Endothelial cell of umbilical vein (primary cell): ENCODE data around the gene CASKIN2. TPM values are rescaled to one million over a fixed set of nuclear protein-coding genes. Genes with fewer than 3 reads are reported as not detected.

Source experiments
- BruUV-seq: library from RNA; stranded (reverse); fragments of 400-500 nt; replicated peaks from 2 replicates; lab custom pipeline; 2021; lab: Mats Ljungman, UMichigan
- CTCF ChIA-PET: fragments of 300-600, 350-600 bp; sonication (Branson Sonifier 250); formaldehyde crosslinking; loops from one replicate; lab custom pipeline; 2021; ENCODE audit warnings: antibody characterized with exemption, inconsistent platforms; lab: Charles Lee
- POLR2A ChIA-PET: fragments of 300-600, 350-600 bp; sonication (Branson Sonifier 250); formaldehyde crosslinking; loops from one replicate; lab custom pipeline; 2021; ENCODE audit warnings: antibody characterized with exemption, inconsistent platforms; lab: Charles Lee
- DNase-seq: peaks from one replicate; pipeline ENCODE4 v3.0.0-alpha.2; 2011; ENCODE audit warnings: low read depth, low spot score
- FAIRE-seq: peaks from 2 replicates; lab custom pipeline; 2011; peaks lifted over from hg19 to GRCh38; lab: Jason Lieb, UNC
- H2AFZ ChIP-seq: 2 replicates; pipeline ENCODE4 v1.6.0; 2012; ENCODE audit warnings: low read depth, low read length, control low read depth, inconsistent platforms
- H3K27ac ChIP-seq: 2 replicates; pipeline ENCODE4 v1.5.1; 2011; ENCODE audit warnings: low read depth, mild to moderate bottlenecking, control low read depth, low read length, moderate library complexity; ENCODE audit not compliant: insufficient read depth
- H3K27me3 ChIP-seq, 2 experiments: 2 replicates each; pipeline versions ENCODE4 v1.6.0 to v1.6.1; 2011; ENCODE audit warnings: low read length in 2 of 2, mixed read lengths in 1 of 2; ENCODE audit not compliant: control insufficient read depth in 2 of 2, insufficient read depth in 2 of 2
- H3K36me3 ChIP-seq, 2 experiments: 2 replicates in 1 of 2; 3 replicates in 1 of 2; pipeline ENCODE4 v1.5.1; 2011; ENCODE audit warnings: low read length in 2 of 2, mild to moderate bottlenecking in 1 of 2, moderate library complexity in 1 of 2; ENCODE audit not compliant: control insufficient read depth in 2 of 2, insufficient read depth in 2 of 2; ENCODE audit errors: extremely low read depth in 1 of 2
- H3K4me1 ChIP-seq: 3 replicates; pipeline ENCODE4 v1.5.1; 2011; ENCODE audit warnings: mild to moderate bottlenecking, low read length; ENCODE audit not compliant: control insufficient read depth, insufficient read depth; ENCODE audit errors: extremely low read depth
- H3K4me2 ChIP-seq: 2 replicates; pipeline ENCODE4 v1.6.1; 2011; ENCODE audit warnings: low read length, control low read depth, mixed read lengths; ENCODE audit not compliant: insufficient read depth
- H3K4me3 ChIP-seq, 3 experiments: fragments of 200-600 bp in 1 of 3; sonication (generic), shearing (Covaris generic) in 1 of 3; replicated peaks in 1 of 3; 2 replicates each; pipeline ENCODE4 v1.5.1; 2011 to 2016; ENCODE audit warnings: control low read depth in 3 of 3, low read length in 3 of 3, mild to moderate bottlenecking in 2 of 3, inconsistent platforms in 1 of 3, low read depth in 1 of 3, moderate library complexity in 1 of 3; ENCODE audit not compliant: insufficient read depth in 1 of 3
- H3K79me2 ChIP-seq: 2 replicates; pipeline ENCODE4 v1.6.0; 2012; ENCODE audit warnings: low read length, inconsistent platforms; ENCODE audit not compliant: control insufficient read depth, insufficient read depth
- H3K9ac ChIP-seq: replicated peaks from 2 replicates; pipeline ENCODE3; 2011; ENCODE audit warnings: low read length, control low read depth; ENCODE audit not compliant: insufficient read depth; ENCODE audit errors: extremely low read depth
- H3K9me1 ChIP-seq: replicated peaks from 3 replicates; pipeline ENCODE4 v1.6.0; 2011; ENCODE audit warnings: mild to moderate bottlenecking, low read length; ENCODE audit not compliant: control insufficient read depth, insufficient read depth; ENCODE audit errors: extremely low read depth
- H3K9me3 ChIP-seq: replicated peaks from 2 replicates; pipeline ENCODE4 v1.5.1; 2012; ENCODE audit warnings: low read length, inconsistent platforms; ENCODE audit not compliant: control insufficient read depth, insufficient read depth
- H4K20me1 ChIP-seq: replicated peaks from 2 replicates; pipeline ENCODE3; 2011; ENCODE audit warnings: mild to moderate bottlenecking, low read length; ENCODE audit not compliant: control insufficient read depth, insufficient read depth; ENCODE audit errors: extremely low read depth
- EZH2 ChIP-seq: IDR thresholded peaks from 2 replicates; pipeline ENCODE4 v1.6.1; 2012; ENCODE audit warnings: borderline replicate concordance, low read depth, mild to moderate bottlenecking, moderate library complexity, low read length, inconsistent platforms; ENCODE audit not compliant: severe bottlenecking
- FOS ChIP-seq: IDR thresholded peaks from 2 replicates; pipeline ENCODE4 v1.6.1; 2011; ENCODE audit warnings: mild to moderate bottlenecking, low read length, moderate library complexity, borderline replicate concordance; ENCODE audit not compliant: insufficient read depth
- GATA2 ChIP-seq: IDR thresholded peaks from 2 replicates; pipeline ENCODE4 v1.7.0; 2011; ENCODE audit warnings: low read depth, mild to moderate bottlenecking, moderate library complexity, mixed read lengths, low read length; ENCODE audit not compliant: insufficient read length, insufficient read depth
- JUN ChIP-seq: IDR thresholded peaks from 2 replicates; pipeline ENCODE4 v1.6.1; 2011; ENCODE audit warnings: borderline replicate concordance, low read depth; ENCODE audit not compliant: insufficient read length, insufficient read depth
- MYC ChIP-seq: IDR thresholded peaks from one replicate; pipeline ENCODE4 v1.6.1; 2011; ENCODE audit warnings: mild to moderate bottlenecking, low read depth, low read length
- POLR2A ChIP-seq: IDR thresholded peaks from 2 replicates; pipeline ENCODE4 v1.6.1; 2012; ENCODE audit warnings: low read depth, mild to moderate bottlenecking, control low read depth, low read length
- POLR2AphosphoS5 ChIP-seq: IDR thresholded peaks from 2 replicates; pipeline ENCODE4 v1.6.1; 2012; ENCODE audit warnings: low read depth, mild to moderate bottlenecking, control low read depth, low read length, moderate library complexity; ENCODE audit not compliant: insufficient read depth
- dilution Hi-C: fragments of 300-500 bp; cut with MboI; formaldehyde crosslinking; loops from one replicate; pipeline ENCODE4 v1.15.0; 2019; ENCODE audit warnings: low sequenced_read_pairs; ENCODE audit not compliant: extremely low pct_ligation_motif_present
- intact Hi-C: fragments of 100-400 bp; cut with micrococcal nuclease; formaldehyde crosslinking; loops from one replicate; pipeline ENCODE4 v1.10.0; 2022
- polyA plus RNA-seq, 4 experiments: library from polyadenylated mRNA; depleted of rRNA in 3 of 4; stranded (reverse) in 3 of 4; unstranded in 1 of 4; fragments of >200 nt; gene quantifications; 2 replicates each; pipeline versions ENCODE4 v1.2.1 to v1.2.3, GENCODE V29; 2011 to 2012; ENCODE audit warnings: missing spikeins in 1 of 4
- total RNA-seq: library from RNA; stranded (reverse); gene quantifications from 2 replicates; pipeline ENCODE4 v1.2.3, GENCODE V29; 2021
- TF ChIP-seq, protein P1 (sequence below): IDR thresholded peaks from 2 replicates; pipeline ENCODE4 v1.6.1; 2011; ENCODE audit not compliant: insufficient read depth, insufficient read length
- TF ChIP-seq, protein P2 (sequence below), 2 donors: IDR thresholded peaks; 1 replicate in 1 of 2; 2 replicates in 1 of 2; pipeline ENCODE4 v1.5.1; 2011; ENCODE audit warnings: low read length in 2 of 2, mild to moderate bottlenecking in 2 of 2, moderate library complexity in 2 of 2, control low read depth in 1 of 2, inconsistent platforms in 1 of 2, low read depth in 1 of 2; ENCODE audit not compliant: insufficient read depth in 1 of 2; ENCODE audit errors: extremely low read depth in 1 of 2

CASKIN2 gene
- total and polyA plus RNA-seq, 2 donors (not counting 3 experiments of a cell fraction or from before 2014, with no cell fraction given): 13.0 to 37.6 TPM

DNA sequence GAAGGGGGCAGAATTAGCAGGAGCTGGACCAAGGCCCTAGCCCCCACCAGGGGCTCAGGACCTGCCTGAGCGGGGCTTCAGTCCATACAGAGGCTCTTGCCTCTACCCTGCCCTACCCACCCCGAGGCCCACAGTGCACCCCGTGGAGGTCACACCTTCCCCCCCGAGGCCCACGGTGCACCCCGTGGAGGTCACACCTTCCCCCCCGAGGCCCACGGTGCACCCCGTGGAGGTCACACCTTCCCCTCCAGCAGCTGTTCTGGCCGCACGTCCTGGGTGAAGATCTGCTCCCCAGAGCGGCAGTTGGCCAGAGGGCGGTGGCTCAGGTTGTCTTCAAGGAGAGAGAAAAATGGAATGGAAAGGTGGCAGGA, 11.4 kb downstream of the CASKIN2 start:
- no peaks in the 10 kb centered on the region for H3K9me1 ChIP-seq
- H3K4me2 ChIP-seq: no peak overlapping the region
- no peak overlapping the region for H2AFZ ChIP-seq
- CTCF ChIA-PET: interaction anchor here (1.5 to 2.2 kb wide), 2 partner anchors 13 kb away, joined by 7 read pairs; partner anchors contain the start of gene TSEN54
- dilution Hi-C loops (no loop called here), intact Hi-C loops (no loop called here)
- BruUV-seq: no TSS peak
- H4K20me1 ChIP-seq: no peaks in the 10 kb centered on the region
- POLR2A ChIA-PET: no interaction called here
- H3K27me3 ChIP-seq: no peaks in the 10 kb centered on the region
- H3K9me3 ChIP-seq: no peaks in the 10 kb centered on the region
- H3K9ac ChIP-seq: no peak overlapping the region
- no peak for DNase-seq
- H3K27ac ChIP-seq: no peak overlapping the region
- peaks cover 0 to 33% of the 10 kb centered on the region in 2 experiments for H3K36me3 ChIP-seq
- no peak overlapping the region for H3K4me3 ChIP-seq
- no peaks in the 10 kb centered on the region for H3K4me1 ChIP-seq
- TF ChIP-seq, protein P1, sequence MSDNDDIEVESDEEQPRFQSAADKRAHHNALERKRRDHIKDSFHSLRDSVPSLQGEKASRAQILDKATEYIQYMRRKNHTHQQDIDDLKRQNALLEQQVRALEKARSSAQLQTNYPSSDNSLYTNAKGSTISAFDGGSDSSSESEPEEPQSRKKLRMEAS: no peak
- no peak for TF ChIP-seq JUN
- TF ChIP-seq, protein P2, sequence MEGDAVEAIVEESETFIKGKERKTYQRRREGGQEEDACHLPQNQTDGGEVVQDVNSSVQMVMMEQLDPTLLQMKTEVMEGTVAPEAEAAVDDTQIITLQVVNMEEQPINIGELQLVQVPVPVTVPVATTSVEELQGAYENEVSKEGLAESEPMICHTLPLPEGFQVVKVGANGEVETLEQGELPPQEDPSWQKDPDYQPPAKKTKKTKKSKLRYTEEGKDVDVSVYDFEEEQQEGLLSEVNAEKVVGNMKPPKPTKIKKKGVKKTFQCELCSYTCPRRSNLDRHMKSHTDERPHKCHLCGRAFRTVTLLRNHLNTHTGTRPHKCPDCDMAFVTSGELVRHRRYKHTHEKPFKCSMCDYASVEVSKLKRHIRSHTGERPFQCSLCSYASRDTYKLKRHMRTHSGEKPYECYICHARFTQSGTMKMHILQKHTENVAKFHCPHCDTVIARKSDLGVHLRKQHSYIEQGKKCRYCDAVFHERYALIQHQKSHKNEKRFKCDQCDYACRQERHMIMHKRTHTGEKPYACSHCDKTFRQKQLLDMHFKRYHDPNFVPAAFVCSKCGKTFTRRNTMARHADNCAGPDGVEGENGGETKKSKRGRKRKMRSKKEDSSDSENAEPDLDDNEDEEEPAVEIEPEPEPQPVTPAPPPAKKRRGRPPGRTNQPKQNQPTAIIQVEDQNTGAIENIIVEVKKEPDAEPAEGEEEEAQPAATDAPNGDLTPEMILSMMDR (IDR thresholded peaks at IDR 0.05; ENCODE audit: extremely low read depth in 1 of 2, insufficient read depth in 1 of 2, low read depth in 1 of 2, low read length in 2 of 2): no peak
- no peak for TF ChIP-seq MYC
- no peak for TF ChIP-seq FOS
- no peak for TF ChIP-seq POLR2A
- no peak for TF ChIP-seq EZH2
- no peak for TF ChIP-seq POLR2AphosphoS5
- TF ChIP-seq GATA2: no peak
- FAIRE-seq: no peak
- no peaks in the 10 kb centered on the region for H3K79me2 ChIP-seq
